NOMO-1 treated with DMSO at 0.1 percent for 48 hours (cell line): ENCODE data around the gene BACE2.

ENCODE experiments used
- DNase-seq: peaks from one replicate; lab custom pipeline; 2025; ENCODE audit not compliant: unreplicated experiment; lab: John Stamatoyannopoulos, UW

The BACE2 gene

GRCh38 chr21:41211060-41211805, 43.3 kb downstream of the BACE2 start:
- no peak for DNase-seq

DNA sequence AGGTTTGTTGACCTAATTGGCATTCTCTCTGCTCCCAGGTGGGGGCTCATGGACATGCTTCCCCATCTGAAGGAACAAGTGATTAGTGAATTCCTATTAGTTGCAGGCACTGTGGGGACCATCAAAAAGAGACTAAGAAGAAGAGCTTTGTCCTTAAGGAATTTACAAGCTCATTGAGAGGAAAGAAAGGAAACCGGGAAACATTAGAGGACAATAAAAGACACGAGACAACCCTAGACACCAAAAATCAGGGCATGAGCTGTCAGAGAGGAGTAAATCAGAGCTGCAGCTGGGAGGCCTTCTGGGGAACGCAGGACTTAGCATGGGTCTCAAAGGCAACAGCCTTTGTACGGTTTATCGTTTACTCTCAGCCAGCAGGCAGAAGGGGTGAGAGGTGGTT, 45.1 kb downstream of the BACE2 start:
- DNase-seq = no peak

- DNase-seq = no peak
These were observed 48.0 kb downstream of the BACE2 start for GRCh38 chr21:41215856-41216408.

GRCh38 chr21:41216486-41216885, 48.5 kb downstream of the BACE2 start:
- DNase-seq = peak; percentile 13

DNA sequence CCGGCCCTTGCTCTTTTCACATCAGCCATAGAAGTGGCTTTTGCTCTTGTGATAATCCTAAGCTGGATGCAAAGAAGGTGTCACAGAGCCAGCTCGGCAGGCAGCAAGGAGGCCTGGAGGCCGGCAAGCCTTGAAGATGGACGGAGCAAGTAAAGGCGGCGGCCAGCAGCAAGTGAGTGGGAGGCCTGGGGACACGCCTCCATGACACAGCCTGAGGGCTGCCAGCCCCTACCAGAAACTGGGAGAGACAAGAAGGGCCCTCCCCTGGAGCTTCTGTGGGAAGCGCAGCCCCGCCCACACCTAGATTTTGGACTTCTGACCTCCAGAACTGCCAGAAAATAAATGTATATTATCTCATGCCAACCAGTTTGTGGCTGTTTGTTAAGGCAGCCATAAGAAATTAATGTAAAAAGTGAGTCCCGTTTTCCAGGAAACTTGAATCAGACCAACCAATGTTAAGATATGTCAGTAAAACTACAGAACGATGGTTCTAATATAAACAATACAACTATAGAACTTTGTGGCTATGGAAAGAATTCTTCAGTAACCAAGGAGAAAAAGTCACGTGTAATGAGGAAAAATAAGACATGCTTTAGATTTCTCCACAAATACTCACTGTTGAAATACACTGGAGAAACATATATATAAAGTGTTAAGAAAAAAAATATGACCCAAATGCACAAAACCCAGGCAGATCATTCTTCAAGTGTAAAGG, 49.9 kb downstream of the BACE2 start:
- DNase-seq = no peak

DNA sequence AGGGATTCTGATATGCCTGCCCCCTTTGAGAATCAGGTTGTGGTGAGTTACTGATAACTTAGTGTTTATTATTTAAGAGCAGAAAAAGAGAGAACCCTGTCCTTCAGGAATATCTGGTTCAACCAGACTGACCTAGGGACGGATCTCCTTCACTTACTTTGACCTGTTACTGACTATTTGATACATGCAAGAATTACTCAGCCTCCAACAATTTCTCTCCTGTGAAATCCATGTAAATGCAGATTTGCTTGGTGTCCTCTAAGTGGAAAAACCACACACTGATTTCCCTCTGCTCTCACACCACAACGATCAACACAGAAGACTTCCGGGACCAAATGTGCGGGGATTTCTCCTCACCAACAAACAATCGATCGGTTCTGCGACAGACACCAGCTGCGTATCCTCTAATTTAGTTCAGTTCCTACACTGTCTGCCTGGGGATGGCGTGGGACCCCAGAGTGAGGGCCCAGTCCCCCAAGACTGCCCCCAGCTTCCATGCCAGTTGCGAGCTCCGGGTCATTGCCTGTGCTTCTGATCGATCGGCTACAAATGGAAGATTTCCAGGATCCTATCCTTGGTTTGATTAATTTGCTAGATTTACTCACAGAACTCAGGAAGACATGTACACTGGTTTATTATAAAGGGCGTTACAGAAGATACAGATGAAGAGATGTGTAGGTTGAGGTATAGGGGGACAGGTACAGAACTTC, 51.7 kb downstream of the BACE2 start:
- no peak for DNase-seq

- DNase-seq = no peak
These were observed 52.3 kb downstream of the BACE2 start for GRCh38 chr21:41220208-41220733.

DNA sequence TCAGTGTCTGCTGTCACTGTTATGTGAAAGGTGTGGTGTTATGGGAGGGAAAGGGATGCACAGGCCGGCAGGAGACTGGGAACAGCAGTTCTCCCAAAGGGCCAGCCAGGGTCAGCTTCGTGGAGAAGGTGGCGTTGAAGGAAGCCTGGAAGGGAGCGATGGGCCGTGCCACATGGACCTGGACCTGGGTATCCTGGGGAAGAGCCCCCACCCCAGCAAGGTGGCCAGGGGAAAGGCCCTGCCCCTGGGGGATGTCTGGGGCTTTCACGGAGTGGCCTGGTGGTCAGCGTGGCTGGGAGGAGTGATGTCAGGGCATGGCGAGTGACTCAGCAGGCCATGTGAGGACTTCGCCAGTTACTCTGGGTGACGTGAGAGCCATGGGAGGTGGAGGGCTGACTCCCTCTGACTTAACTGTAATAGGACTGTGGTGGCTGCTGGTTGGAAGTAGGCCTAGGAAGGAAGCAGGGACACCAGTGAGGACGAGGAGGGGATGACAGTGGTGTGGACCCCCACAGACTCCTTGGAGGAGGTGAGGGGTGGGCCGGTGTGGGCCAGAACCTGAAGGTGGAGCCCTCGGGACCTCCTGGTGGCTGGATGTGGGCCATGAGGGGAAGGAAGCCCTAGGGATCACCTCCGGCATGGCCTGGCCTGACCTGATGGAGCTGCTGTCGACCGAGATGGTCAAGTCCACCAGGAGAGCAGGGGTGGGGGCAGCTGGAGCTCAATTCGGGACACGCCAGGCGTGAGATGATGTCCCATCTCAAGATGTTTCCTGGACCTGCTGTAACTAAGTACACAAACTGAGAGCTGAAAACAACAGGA, 54.5 kb downstream of the BACE2 start:
- no peak for DNase-seq

- DNase-seq = no peak
These were observed 58.9 kb downstream of the BACE2 start for GRCh38 chr21:41226853-41227252.

- no peak for DNase-seq
These were observed 59.5 kb downstream of the BACE2 start for GRCh38 chr21:41227357-41228005.

GRCh38 chr21:41228006-41228370, 60.0 kb downstream of the BACE2 start:
- no peak for DNase-seq

GRCh38 chr21:41228492-41228891, 60.5 kb downstream of the BACE2 start:
- DNase-seq = no peak

DNA sequence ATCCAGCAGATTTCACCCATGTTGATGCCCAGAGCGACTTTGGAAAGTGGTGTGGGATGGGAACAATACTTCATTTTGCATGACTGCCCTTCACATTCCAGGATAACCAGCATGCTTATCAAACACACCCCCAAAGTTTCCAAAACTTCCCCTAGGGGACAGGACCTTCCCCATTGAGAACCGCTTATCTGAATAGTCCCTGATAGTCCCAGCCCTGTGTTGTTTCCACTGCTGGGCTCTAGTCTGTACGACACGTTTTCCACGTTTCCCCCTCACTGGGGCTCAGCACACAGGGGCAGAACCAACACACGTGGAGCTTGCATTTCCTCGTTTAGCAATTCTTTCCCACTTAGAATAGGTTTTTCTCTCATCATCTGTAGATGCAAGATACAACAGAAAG, 61.0 kb downstream of the BACE2 start:
- DNase-seq = no peak

DNA sequence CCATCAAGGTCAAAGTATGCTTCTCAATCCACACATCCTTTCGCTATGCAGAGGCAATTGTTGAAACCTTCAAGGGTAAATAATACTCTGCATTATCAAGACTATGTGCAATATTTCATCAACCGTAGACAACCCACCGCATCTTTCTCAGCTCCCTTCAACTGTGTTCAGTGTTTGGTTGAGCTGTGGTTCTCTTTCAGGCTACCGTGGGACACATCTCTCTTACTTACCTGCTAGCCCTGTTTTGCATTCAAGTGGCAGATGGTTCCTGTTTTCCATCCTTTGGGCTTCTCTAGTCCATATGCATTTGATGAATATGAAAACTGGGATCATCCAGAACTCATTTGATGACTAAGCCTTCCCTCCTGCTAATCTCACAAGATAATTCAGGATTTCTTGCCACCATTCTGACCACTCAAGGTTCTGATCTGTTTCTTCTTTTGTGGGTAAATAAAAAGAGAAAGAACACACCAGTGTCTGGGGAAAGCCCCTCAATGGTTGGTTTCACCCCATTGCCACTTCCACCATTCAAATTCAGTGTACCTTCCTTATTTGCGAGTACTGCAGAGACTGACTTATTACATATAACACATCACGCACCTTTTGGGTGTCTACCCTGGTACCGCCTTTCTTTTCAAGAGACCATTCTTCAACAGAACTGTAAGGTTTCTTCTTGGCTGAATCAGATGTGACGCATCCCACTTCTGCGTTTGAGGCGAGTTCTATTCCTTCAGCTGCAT, 61.7 kb downstream of the BACE2 start:
- no peak for DNase-seq

DNA sequence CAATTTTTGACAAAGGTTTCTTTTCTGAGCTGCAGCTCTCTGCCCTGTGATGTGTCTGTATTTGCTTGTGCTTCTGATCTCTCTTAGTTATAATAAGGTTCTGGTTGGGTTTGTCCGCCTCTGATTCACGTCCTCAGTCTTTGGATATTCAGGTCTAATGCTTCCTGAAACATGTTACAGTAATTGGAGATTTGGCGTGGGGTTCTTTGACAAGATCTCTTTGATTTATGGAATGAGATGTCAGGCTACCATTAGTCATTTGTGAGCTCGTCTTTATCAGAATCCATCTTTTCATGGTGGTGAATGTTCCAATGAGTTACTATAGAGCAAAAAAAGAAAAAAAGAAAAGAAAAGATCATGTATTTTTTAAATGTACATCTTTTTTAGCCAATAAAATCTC, 62.5 kb downstream of the BACE2 start:
- DNase-seq = no peak

GRCh38 chr21:41231060-41231459, 63.1 kb downstream of the BACE2 start:
- DNase-seq = no peak

- DNase-seq = peak; percentile 64
These were observed 64.1 kb downstream of the BACE2 start for GRCh38 chr21:41232013-41232412.

GRCh38 chr21:41233916-41234315, 66.0 kb downstream of the BACE2 start:
- no peak for DNase-seq

DNA sequence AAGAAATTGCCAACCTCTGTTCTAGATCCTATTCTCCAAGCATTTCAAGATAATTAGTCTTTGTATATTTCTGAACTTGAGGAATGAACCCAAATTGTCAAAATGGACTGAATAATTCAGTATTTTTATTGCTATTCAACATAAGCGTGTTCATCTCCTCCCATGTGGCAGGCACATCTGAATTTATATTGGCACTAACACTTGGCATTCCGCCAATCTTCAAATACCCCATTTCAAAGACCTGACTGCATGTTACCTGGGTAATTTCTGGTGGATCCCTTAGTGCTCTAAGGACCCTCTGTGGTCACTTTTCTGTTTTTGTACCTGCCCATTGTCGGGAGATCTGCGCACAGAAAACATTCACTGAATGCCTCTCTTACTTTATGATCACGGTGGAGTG, 66.6 kb downstream of the BACE2 start:
- DNase-seq = no peak

DNA sequence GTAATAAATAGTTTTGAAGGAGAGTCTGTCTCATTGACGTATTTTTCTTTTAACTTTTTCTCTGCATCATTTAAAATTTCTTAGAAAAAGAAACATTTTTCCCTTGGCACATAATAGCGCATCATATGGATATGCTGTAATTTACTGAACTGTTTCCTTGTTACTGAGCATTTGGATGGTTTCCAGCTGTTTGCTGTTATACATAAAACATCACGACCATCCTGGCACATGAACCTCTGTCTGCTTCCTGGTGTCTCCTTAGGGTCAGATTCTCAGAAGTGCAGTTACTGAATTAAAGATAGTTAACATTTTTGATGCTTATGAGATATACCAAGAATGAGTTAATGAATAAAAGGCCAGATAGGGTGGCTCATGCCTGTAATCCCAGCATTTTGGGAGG, 67.2 kb downstream of the BACE2 start:
- DNase-seq = no peak
